Neural progenitor cell (in vitro differentiated cells): Measurements from ENCODE around the gene LGI1. TPM values are rescaled to one million over a fixed set of nuclear protein-coding genes. Genes with fewer than 3 reads are reported as not detected.

Experiments
- DNase-seq: peaks from one replicate; pipeline ENCODE4 v3.0.0-alpha.2; 2016; ENCODE audit warnings: low spot score
- H2AFZ ChIP-seq: fragments of 200-600 bp; sonication (generic); replicated peaks from 2 replicates; pipeline ENCODE4 v1.6.1; 2016; ENCODE audit warnings: antibody characterized with exemption
- H3F3A ChIP-seq: fragments of 200-600 bp; sonication (generic); 2 replicates; pipeline ENCODE4 v1.6.1; 2016; ENCODE audit warnings: antibody characterized with exemption, low read depth
- H3K27ac ChIP-seq: fragments of 200-600 bp; sonication (generic); 2 replicates; pipeline ENCODE4 v1.5.1; 2016; ENCODE audit warnings: mild to moderate bottlenecking
- H3K27me3 ChIP-seq: fragments of 200-600 bp; sonication (generic); 2 replicates; pipeline ENCODE4 v1.6.1; 2016; ENCODE audit warnings: mild to moderate bottlenecking, moderate library complexity
- H3K36me3 ChIP-seq: fragments of 200-600 bp; sonication (generic); 2 replicates; pipeline ENCODE4 v1.5.1; 2016
- H3K4me1 ChIP-seq: fragments of 200-600 bp; sonication (generic); 2 replicates; pipeline ENCODE4 v1.6.1; 2016; ENCODE audit warnings: mixed run types
- H3K4me2 ChIP-seq: fragments of 200-600 bp; sonication (generic); 2 replicates; pipeline ENCODE4 v1.6.1; 2016
- H3K4me3 ChIP-seq: fragments of 200-600 bp; sonication (generic); 2 replicates; pipeline ENCODE4 v1.5.1; 2016
- H3K79me2 ChIP-seq: fragments of 200-600 bp; sonication (generic); 2 replicates; pipeline ENCODE4 v1.6.1; 2016; ENCODE audit warnings: low read depth
- H3K9ac ChIP-seq: fragments of 200-600 bp; sonication (generic); 2 replicates; pipeline ENCODE4 v1.6.1; 2016
- H3K9me3 ChIP-seq: fragments of 200-600 bp; sonication (generic); 2 replicates; pipeline ENCODE4 v1.5.1; 2016; ENCODE audit warnings: low read depth
- H4K20me1 ChIP-seq: fragments of 200-600 bp; sonication (generic); 2 replicates; pipeline ENCODE4 v1.6.1; 2016; ENCODE audit warnings: low read depth
- H3K27ac Mint-ChIP-seq: 3 replicates; pipeline ENCODE4 v1.8.0; 2021; ENCODE audit warnings: mixed read lengths
- H3K27me3 Mint-ChIP-seq: 2 replicates; pipeline ENCODE4 v1.8.0; 2022; ENCODE audit warnings: low read depth, mild to moderate bottlenecking, inconsistent platforms, moderate library complexity, mixed read lengths; ENCODE audit not compliant: insufficient read depth
- H3K36me3 Mint-ChIP-seq: 3 replicates; pipeline ENCODE4 v1.8.0; 2021; ENCODE audit warnings: mixed read lengths
- H3K4me1 Mint-ChIP-seq: 3 replicates; pipeline ENCODE4 v1.8.0; 2021; ENCODE audit warnings: mixed read lengths
- H3K4me3 Mint-ChIP-seq: 3 replicates; pipeline ENCODE4 v1.8.0; 2021; ENCODE audit warnings: mild to moderate bottlenecking, moderate library complexity, mixed read lengths
- H3K9me3 Mint-ChIP-seq: 3 replicates; pipeline ENCODE4 v1.8.0; 2020; ENCODE audit warnings: mixed read lengths
- CTCF ChIP-seq: fragments of 200-600 bp; sonication (generic); IDR thresholded peaks from 2 replicates; pipeline ENCODE4 v1.5.1; 2017; ENCODE audit warnings: antibody characterized with exemption, mild to moderate bottlenecking
- EZH2 ChIP-seq: fragments of 200-600 bp; sonication (generic); IDR thresholded peaks from 2 replicates; pipeline ENCODE4 v1.6.1; 2017; ENCODE audit warnings: antibody characterized with exemption, mild to moderate bottlenecking, moderate library complexity
- EZH2phosphoT487 ChIP-seq: fragments of 200-600 bp; sonication (generic); IDR thresholded peaks from 2 replicates; pipeline ENCODE4 v1.6.1; 2017; ENCODE audit warnings: antibody characterized with exemption
- total RNA-seq: library from RNA; depleted of rRNA; stranded (reverse); fragments of >200 nt; gene quantifications from 2 replicates; pipeline ENCODE4 v1.2.3, GENCODE V29; 2015; ENCODE audit warnings: low replicate concordance

The LGI1 gene
- total RNA-seq, 1 donor from 2014 or later, result 20.2 TPM

DNA sequence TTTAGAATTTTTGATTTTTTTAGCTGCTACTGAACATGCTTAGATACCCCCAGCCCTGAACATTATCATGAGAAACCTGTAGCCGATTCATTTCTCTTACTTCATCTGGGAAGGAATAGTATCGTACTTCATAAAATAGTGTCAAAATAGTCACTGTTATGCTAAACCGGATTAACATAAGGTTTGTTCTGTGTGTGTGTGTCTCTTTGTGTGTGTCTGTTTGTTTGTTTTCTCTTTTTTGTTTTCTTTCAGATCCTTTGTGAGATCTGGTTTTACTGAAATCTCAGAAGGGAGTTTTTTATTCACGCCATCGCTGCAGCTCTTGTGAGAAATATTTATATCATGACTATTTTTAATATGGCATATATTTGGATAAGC, 761 bp downstream of the LGI1 start:
- Mint-ChIP-seq H3K27ac (peak overlapping the region; percentile 97), H3K27me3 (peaks cover 9% of the 10 kb centered on the region), H3K9me3 (peaks cover 17% of the 10 kb centered on the region), H3K4me1 (peaks cover 71% of the 10 kb centered on the region), H3K36me3 (peaks cover 23% of the 10 kb centered on the region), H3K4me3 (peak overlapping the region; percentile 94)
- H3K27me3 ChIP-seq, result no peaks in the 10 kb centered on the region
- TF ChIP-seq EZH2, result no peak
- no peaks in the 10 kb centered on the region for H3K36me3 ChIP-seq
- no peaks in the 10 kb centered on the region for H3K9me3 ChIP-seq
- H3K79me2 ChIP-seq, result peaks cover 23% of the 10 kb centered on the region
- H3K27ac ChIP-seq, result no peak overlapping the region
- H3K4me2 ChIP-seq, result peak overlapping the region; percentile 69
- H4K20me1 ChIP-seq, result no peaks in the 10 kb centered on the region
- H3K9ac ChIP-seq, result no peak overlapping the region
- H3K4me1 ChIP-seq, result peaks cover 87% of the 10 kb centered on the region
- peaks cover 24% of the 10 kb centered on the region for H3F3A ChIP-seq
- peak overlapping the region; percentile 38 for H3K4me3 ChIP-seq
- no peak for DNase-seq
- H2AFZ ChIP-seq, result peak overlapping the region; percentile 88

GRCh38 chr10:93758891-93759410, 1.2 kb downstream of the LGI1 start:
- peak overlapping the region; percentile 38 for H3K4me3 ChIP-seq
- peak overlapping the region; percentile 69 for H3K4me2 ChIP-seq
- no peak for TF ChIP-seq EZH2
- TF ChIP-seq CTCF, result no peak
- no peak for TF ChIP-seq EZH2phosphoT487
- H3K4me3 Mint-ChIP-seq, result peak overlapping the region; percentile 94
- H3K27me3 Mint-ChIP-seq, result peaks cover 9% of the 10 kb centered on the region
- no peak for DNase-seq
- H3K4me1 ChIP-seq, result peaks cover 86% of the 10 kb centered on the region
- H3K9me3 Mint-ChIP-seq, result peaks cover 20% of the 10 kb centered on the region
- no peaks in the 10 kb centered on the region for H3K36me3 ChIP-seq
- H4K20me1 ChIP-seq, result no peaks in the 10 kb centered on the region
- peak overlapping the region; percentile 88 for H2AFZ ChIP-seq
- H3K27ac Mint-ChIP-seq, result peak overlapping the region; percentile 97
- no peak overlapping the region for H3K27ac ChIP-seq
- peaks cover 23% of the 10 kb centered on the region for H3K79me2 ChIP-seq
- H3K9me3 ChIP-seq, result no peaks in the 10 kb centered on the region
- peaks cover 24% of the 10 kb centered on the region for H3F3A ChIP-seq
- H3K4me1 Mint-ChIP-seq, result peaks cover 66% of the 10 kb centered on the region
- H3K36me3 Mint-ChIP-seq, result peaks cover 27% of the 10 kb centered on the region
- H3K27me3 ChIP-seq, result no peaks in the 10 kb centered on the region
- H3K9ac ChIP-seq, result no peak overlapping the region

GRCh38 chr10:93760490-93760889, 2.8 kb downstream of the LGI1 start:
- no peak for TF ChIP-seq CTCF
- no peak for TF ChIP-seq EZH2phosphoT487
- no peak for TF ChIP-seq EZH2
- Histone ChIP-seq H3K9me3 (no peaks in the 10 kb centered on the region), H3K9ac (no peak overlapping the region), H3K27me3 (no peaks in the 10 kb centered on the region), H3K4me1 (peaks cover 73% of the 10 kb centered on the region), H3K4me3 (no peak overlapping the region), H3K79me2 (peaks cover 23% of the 10 kb centered on the region), H4K20me1 (no peaks in the 10 kb centered on the region), H3F3A (peaks cover 24% of the 10 kb centered on the region), H2AFZ (no peak overlapping the region), H3K36me3 (no peaks in the 10 kb centered on the region), H3K27ac (no peak overlapping the region), H3K4me2 (peak overlapping the region; percentile 69)
- no peak for DNase-seq
- Mint-ChIP-seq H3K4me1 (peaks cover 51% of the 10 kb centered on the region), H3K4me3 (peak overlapping the region; percentile 94), H3K27me3 (peaks cover 5% of the 10 kb centered on the region), H3K36me3 (peaks cover 42% of the 10 kb centered on the region), H3K9me3 (peaks cover 31% of the 10 kb centered on the region), H3K27ac (peak overlapping the region; percentile 97)

DNA sequence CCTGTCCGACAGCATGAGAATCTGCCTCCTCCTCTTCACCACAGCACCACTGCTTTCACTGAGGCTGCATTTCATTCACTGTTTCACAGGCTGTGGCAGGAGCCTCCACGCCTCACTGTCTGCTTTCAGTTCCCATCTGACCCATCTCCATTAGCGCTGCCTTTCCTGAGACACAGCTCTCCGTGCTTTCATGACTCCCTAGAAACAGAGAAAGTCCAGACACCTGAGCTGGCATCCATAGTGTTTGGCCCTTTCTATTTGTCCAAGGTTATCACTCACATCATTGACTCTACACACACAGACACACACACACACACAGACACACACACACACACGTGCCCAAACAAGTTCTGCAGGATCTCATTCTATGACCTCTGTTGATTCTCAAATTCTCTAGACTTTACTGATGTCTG, 5.2 kb downstream of the LGI1 start:
- no peaks in the 10 kb centered on the region for H4K20me1 ChIP-seq
- Mint-ChIP-seq H3K36me3 (peaks cover 58% of the 10 kb centered on the region), H3K27ac (no peak overlapping the region), H3K27me3 (peaks cover 8% of the 10 kb centered on the region), H3K4me1 (peaks cover 41% of the 10 kb centered on the region), H3K9me3 (peaks cover 49% of the 10 kb centered on the region), H3K4me3 (no peak overlapping the region)
- peak overlapping the region; percentile 37 for H2AFZ ChIP-seq
- H3F3A ChIP-seq, result peaks cover 29% of the 10 kb centered on the region
- TF ChIP-seq EZH2, result no peak
- TF ChIP-seq CTCF, result no peak
- no peak for TF ChIP-seq EZH2phosphoT487
- H3K27me3 ChIP-seq, result no peaks in the 10 kb centered on the region
- H3K27ac ChIP-seq, result no peak overlapping the region
- no peaks in the 10 kb centered on the region for H3K36me3 ChIP-seq
- peaks cover 23% of the 10 kb centered on the region for H3K79me2 ChIP-seq
- DNase-seq, result no peak
- peaks cover 62% of the 10 kb centered on the region for H3K4me1 ChIP-seq
- no peak overlapping the region for H3K4me3 ChIP-seq
- no peaks in the 10 kb centered on the region for H3K9me3 ChIP-seq
- H3K9ac ChIP-seq, result no peak overlapping the region
- peak overlapping the region; percentile 13 for H3K4me2 ChIP-seq
